ENCODE results near the gene HEXD.
"Not testable (repeated sequence)": the region's sequence is repeated elsewhere in the genome, so short reads cannot be mapped to it uniquely, and the experiment has no call there.

The HEXD gene

DNA sequence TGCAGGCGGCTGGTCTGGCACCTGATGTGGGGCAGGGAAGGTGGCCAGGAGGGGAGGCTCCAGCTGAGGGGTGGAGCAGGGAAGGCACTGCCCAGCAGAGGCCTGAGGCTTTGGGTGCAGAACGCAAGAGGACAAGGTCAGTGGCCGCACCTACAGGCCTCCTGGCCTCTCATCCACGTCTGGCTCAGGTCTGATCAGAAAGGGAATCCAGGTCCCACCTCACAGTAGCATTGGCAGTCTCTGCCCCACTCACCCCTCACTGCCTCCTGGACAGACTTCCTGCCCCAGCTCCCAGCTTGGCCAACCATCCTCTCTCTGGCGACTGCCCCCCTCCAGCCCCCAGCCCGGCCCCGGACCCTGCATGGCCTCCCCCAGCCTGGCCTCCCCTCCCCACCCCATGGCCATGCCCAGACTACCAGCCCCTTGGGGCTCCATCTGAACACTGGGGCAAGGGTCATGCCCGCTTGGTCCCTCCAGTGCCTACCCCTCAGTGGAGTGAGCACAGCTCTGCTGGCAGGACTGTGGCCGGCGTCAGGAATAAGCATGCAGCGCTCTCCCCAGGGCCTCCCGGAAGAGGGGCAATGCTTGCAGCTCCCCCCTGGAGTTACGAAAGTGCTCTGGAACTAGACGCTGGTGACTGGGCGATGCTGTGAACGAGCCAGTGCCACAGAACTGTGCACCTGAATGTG, 42.0 kb upstream of the HEXD start:
- Mint-ChIP-seq H3K9me3 (no peaks in the 10 kb centered on the region), H3K4me1 (peaks cover 28% of the 10 kb centered on the region), H3K4me3 (no peak overlapping the region), H3K36me3 (ENCODE audit: low read depth) (no peaks in the 10 kb centered on the region), H3K27ac (no peak overlapping the region), H3K27me3 (ENCODE audit: low read depth) (peaks cover 30% of the 10 kb centered on the region)
- TF ChIP-seq, protein P1, sequence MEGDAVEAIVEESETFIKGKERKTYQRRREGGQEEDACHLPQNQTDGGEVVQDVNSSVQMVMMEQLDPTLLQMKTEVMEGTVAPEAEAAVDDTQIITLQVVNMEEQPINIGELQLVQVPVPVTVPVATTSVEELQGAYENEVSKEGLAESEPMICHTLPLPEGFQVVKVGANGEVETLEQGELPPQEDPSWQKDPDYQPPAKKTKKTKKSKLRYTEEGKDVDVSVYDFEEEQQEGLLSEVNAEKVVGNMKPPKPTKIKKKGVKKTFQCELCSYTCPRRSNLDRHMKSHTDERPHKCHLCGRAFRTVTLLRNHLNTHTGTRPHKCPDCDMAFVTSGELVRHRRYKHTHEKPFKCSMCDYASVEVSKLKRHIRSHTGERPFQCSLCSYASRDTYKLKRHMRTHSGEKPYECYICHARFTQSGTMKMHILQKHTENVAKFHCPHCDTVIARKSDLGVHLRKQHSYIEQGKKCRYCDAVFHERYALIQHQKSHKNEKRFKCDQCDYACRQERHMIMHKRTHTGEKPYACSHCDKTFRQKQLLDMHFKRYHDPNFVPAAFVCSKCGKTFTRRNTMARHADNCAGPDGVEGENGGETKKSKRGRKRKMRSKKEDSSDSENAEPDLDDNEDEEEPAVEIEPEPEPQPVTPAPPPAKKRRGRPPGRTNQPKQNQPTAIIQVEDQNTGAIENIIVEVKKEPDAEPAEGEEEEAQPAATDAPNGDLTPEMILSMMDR (IDR thresholded peaks at IDR 0.05; ENCODE audit: unreplicated experiment in 3 of 3) = no peak

DNA sequence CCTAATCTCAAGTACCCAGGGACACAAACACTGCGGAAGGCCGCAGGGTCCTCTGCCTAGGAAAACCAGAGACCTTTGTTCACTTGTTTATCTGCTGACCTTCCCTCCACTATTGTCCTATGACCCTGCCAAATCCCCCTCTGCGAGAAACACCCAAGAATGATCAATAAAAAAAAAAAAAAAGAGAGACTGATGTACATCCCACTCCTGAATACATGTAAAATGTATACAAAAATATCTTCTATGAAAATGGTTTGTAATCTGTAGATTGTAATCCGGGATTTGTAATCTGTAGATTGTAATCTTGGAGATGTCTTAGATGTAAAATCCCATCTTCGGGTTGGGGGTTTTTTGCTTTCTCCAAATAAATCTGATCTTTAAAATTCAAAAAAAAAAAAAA, 40.9 kb upstream of the HEXD start:
- not testable (repeated sequence) for H3K9me3 Mint-ChIP-seq; H3K4me3 Mint-ChIP-seq; H3K36me3 Mint-ChIP-seq (ENCODE audit: low read depth); H3K27ac Mint-ChIP-seq
- H3K27me3 Mint-ChIP-seq (ENCODE audit: low read depth) = peaks cover 28% of the 10 kb centered on the region
- H3K4me1 Mint-ChIP-seq = peaks cover 31% of the 10 kb centered on the region

DNA sequence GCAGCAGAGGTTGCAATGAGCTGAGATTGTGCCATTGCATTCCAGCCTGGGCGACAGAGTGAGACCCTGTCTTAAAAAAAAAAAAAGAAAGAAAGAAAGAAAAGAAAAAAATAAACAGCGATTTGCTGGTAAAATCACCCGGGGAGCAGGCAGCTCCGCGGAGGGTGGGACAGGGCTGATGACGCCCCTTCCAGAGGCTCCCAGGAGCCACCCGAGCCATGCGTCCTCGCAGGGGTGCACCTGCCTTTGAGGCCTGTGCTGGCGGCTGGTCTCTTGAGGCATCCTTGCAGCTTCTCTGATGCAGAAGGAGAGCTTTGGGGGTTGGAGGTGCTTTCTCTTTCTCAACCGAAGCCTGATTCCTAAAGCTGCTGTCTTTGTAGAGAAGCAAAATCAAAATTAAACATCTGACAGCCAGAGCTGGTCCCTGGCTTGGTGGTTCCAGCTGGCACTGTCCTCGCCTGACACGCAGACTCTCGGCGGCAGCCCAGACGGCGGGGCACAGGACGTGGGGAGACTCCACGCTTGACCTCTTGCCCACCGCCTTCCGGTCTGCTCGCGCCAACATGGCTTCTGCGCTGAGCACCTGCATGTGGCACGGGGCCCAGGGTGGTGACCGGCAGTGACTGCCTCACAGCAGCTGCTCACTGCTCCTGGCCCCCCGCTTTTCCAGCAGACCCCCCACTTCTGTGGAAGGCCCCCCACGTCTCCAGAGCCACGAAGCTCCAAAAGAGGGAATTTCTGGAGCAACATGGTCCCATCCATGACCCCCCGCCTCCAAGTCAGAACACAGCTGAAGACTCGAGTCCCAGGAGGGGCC, 40.0 kb upstream of the HEXD start:
- Mint-ChIP-seq H3K9me3 (no peaks in the 10 kb centered on the region), H3K27ac (no peak overlapping the region), H3K4me1 (peaks cover 24% of the 10 kb centered on the region), H3K4me3 (no peak overlapping the region), H3K27me3 (ENCODE audit: low read depth) (peaks cover 20% of the 10 kb centered on the region), H3K36me3 (ENCODE audit: low read depth) (no peaks in the 10 kb centered on the region)
- TF ChIP-seq, protein P1 (IDR thresholded peaks at IDR 0.05; ENCODE audit: unreplicated experiment in 3 of 3) = no peak

DNA sequence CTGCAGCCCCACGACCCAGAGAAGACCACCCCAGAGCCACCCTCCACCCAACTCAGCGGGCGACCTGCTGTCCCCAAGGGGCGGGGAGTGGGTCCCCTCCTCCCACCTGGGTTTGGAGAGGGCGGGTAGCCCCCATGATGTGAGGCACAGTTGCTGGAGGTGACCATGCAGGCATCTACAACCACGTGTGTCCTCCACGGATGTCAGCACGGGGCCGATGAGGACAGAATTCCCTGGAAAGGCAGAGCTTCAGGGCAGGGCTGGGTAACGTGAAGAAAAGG, 39.5 kb upstream of the HEXD start:
- H3K27me3 Mint-ChIP-seq (ENCODE audit: low read depth) = peaks cover 14% of the 10 kb centered on the region
- H3K4me1 Mint-ChIP-seq = peaks cover 22% of the 10 kb centered on the region

DNA sequence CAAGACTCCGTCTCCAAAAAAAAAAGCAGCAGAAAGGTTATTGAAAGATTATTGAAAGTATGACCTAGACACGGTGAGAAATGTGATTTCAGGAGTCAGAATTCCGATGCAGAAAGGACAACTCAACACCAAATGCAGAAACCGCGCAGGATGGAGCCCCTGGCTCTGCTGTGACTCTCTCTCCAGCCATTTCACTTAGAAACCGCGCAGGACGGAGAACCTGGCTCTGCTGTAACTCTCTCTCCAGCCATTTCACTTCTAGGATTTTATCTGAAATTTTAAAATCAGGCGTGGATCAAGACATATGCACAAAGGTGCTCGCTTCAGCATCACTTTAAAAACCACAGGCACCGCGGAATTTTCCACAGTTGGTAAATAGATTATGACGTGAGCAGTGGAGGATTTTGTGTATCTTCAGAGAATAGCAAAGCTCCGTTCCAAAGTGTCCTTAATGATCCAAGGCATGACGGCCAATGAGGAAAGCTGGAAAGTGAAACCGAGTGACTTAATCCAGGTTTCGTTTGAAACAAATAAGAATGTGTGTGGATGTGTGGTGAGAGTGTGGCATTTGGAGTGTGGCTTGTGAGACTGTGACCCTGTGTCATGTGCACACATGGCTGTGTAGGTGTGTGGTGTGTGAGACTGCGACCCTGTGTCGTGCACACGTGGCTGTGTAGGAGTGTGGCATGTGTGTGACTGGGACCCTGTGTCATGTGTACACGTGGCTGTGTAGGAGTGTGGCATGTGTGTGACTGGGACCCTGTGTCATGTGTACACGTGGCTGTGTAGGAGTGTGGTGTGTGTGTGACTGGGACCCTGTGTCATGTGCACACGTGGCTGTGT, 37.1 kb upstream of the HEXD start:
- TF ChIP-seq, protein P1 (IDR thresholded peaks at IDR 0.05; ENCODE audit: unreplicated experiment in 3 of 3) = no peak
- Mint-ChIP-seq H3K27me3 (ENCODE audit: low read depth) (peaks cover 14% of the 10 kb centered on the region), H3K4me3 (peak overlapping the region in 1 of 3 experiments; percentile 17), H3K27ac (peak overlapping the region in 2 of 3 experiments; percentile 72 to 73), H3K9me3 (no peaks in the 10 kb centered on the region), H3K36me3 (ENCODE audit: low read depth) (no peaks in the 10 kb centered on the region), H3K4me1 (peaks cover 27% of the 10 kb centered on the region)

More for the DNA sequence above, 39.5 kb upstream of the HEXD start:
- H3K27ac Mint-ChIP-seq = no peak overlapping the region
- no peak overlapping the region for H3K4me3 Mint-ChIP-seq
- no peaks in the 10 kb centered on the region for H3K36me3 Mint-ChIP-seq (ENCODE audit: low read depth)
- TF ChIP-seq, protein P1 (IDR thresholded peaks at IDR 0.05; ENCODE audit: unreplicated experiment in 3 of 3) = no peak
- no peaks in the 10 kb centered on the region for H3K9me3 Mint-ChIP-seq

DNA sequence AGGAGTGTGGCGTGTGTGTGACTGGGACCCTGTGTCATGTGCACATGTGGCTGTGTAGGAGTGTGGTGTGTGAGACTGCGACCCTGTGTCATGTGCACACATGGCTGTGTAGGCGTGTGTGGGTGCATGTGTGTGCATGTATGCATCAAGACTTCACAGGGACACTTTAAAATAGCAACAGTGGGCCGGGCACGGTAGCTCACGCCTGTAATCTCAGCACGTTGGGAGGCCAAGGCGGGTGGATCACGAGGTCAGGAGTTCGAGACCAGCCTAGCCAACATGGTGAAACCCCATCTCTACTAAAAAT, 36.5 kb upstream of the HEXD start:
- Mint-ChIP-seq H3K27me3 (ENCODE audit: low read depth) (peaks cover 14% of the 10 kb centered on the region), H3K27ac (peak overlapping the region in 1 of 3 experiments; percentile 73), H3K4me1 (peaks cover 29% of the 10 kb centered on the region)
- not testable (repeated sequence) for H3K9me3 Mint-ChIP-seq; H3K4me3 Mint-ChIP-seq; H3K36me3 Mint-ChIP-seq (ENCODE audit: low read depth)

DNA sequence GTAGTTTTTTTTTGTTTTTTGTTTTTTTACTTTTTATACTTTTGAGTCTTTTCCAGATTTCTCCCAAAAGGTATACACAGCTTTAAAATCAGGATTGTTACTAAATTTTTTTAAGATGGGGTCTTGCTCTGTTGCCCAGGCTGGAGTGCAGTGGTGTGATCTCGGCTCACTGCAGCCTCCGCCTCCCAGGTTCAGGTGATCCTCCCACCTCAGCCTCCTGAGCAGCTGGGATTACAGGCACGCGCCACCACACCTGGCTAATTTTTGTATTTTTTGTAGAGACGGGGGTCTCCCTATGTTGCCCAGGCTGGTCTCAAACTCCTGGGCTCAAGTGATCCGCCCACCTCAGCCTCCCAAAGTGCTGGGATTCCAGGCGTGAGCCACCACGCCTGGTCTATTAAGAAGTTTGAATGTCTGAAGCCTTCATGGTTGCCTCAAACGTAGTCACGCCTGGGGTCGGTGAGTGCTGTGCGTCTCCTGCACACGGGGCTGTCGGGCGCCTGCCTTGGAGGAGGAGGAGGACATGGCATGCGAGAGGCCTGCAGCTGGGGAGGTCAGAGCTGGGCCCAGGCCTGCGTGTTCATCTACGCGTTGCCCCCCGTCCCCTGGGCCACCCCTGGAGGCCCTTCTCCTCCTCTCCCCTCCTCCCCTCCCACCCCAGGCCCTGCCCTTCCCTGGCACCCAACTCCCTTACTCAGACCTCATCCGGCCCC, 35.8 kb upstream of the HEXD start:
- Mint-ChIP-seq H3K4me1 (peaks cover 32% of the 10 kb centered on the region), H3K27me3 (ENCODE audit: low read depth) (peaks cover 14% of the 10 kb centered on the region)
- not testable (repeated sequence) for H3K4me3 Mint-ChIP-seq; H3K27ac Mint-ChIP-seq; H3K36me3 Mint-ChIP-seq (ENCODE audit: low read depth); H3K9me3 Mint-ChIP-seq
